ENCODE results near the gene SSBP2.

Gene SSBP2

DNA sequence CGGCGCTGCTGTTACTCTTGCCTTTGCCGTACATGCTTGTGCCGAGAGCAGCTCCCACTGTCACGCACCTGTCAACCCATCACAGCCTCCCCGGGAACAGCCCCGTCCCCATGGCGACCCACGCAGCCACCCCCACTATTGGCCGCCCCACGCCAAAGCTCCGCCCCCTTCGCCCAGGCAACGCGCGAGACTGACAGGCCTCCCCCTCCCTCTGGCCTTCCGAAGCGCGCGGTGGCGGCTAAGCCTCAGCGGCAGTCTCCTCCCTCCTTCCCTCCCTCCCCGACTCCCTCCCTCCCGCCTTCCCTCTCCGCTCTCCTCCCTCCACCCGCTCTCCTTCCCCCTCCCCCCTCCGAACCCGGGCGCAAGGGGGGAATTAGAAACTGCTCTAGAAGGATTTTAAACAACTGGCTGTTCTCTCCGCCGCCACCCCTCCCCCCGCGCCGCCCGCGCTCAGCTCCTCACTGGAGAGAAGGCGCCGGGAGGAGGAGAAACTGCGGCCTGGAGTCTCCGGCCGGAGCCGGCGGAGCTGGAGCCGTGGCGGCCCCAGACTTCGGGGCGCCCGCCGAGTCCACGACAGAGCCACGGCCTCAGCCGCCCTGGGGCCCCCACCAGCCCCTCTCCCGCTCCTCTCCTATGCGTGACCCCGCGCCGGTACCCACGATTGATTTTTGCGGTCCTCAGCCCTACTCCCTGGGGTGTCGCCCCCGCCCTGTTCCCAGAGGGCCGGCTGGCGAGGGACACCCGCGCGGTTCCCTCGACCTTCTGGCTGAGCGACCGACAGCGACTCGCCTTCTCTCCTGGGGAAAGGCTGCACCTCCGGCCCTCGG is at the start of gene SSBP2:
SSBP2 (minus strand) TSS at position 89 of the 827 bp plus-strand sequence; CDS start at position 34, 55 bp downstream.
- peak; percentile 95 to 98 (median 97) for DNase-seq (ENCODE audit: low read depth in 3 of 3)

GRCh38 chr5:81795666-81796065 is 44.8 kb upstream of the SSBP2 start:
- DNase-seq (ENCODE audit: low read depth in 3 of 3): no peak

DNA sequence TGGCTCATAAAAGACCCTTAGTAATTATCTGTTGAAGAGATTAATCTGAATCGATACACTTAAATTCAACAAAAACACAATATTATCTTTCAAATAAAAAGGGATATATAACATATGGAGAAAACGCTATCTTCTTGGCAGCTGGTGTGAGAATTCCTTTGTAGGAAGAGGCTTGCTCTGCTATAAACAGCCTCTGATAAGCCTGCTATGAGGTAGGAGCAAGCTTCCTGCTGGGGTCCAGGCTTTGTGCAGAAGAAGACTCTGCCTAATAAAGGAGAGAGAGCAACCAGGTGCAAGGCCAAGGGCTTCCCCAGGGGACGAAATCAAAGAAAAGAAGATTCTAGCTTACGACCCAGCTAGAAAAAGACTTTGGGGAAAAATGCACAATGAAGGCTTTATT is 43.3 kb upstream of the SSBP2 start:
- no peak for DNase-seq (ENCODE audit: low read depth in 3 of 3)

- no peak for DNase-seq (ENCODE audit: low read depth in 3 of 3)
Observed at GRCh38 chr5:81790336-81790735, 39.4 kb upstream of the SSBP2 start.

- no peak for DNase-seq (ENCODE audit: low read depth in 3 of 3)
Observed at GRCh38 chr5:81789033-81789432, 38.1 kb upstream of the SSBP2 start.

- DNase-seq (ENCODE audit: low read depth in 3 of 3): no peak
Observed at GRCh38 chr5:81788329-81788728, 37.4 kb upstream of the SSBP2 start.

DNA sequence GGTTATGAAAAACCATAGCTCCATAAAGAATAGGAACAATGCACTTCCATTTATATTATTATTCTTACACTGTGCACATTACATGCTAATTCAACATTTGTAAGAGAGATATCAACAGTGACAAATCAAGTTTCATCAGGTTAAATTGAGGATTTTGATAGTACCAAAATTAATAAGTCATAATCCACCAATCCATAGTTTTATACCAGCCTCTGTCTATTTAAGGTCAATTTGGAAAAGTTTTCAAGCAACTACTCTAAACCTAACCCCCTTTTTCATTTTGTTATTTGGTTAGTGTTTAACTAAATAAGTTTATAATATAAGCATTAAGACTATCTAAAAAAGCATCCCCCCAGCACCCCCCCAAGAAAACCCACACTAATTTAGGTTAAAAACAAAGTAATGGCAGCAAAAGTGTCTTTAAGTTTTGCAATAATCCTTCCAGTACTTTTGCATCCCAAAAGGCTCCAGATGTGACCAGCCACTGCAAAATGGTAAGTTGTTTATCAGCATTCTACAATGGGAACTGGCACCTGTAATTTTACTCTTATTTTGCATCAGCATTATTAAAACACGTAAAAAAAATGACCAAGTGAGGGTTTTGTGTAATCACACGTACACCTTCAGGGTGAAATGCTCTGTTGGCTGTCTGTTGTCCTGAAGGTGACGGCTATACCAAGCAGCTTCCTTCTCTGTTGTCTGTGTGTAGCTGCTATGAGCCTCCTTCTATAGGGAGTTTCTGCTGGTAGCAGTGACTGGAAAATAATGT is 36.8 kb upstream of the SSBP2 start:
- DNase-seq (ENCODE audit: low read depth in 3 of 3): no peak

- DNase-seq (ENCODE audit: low read depth in 3 of 3): no peak
Observed at GRCh38 chr5:81786991-81787390, 36.1 kb upstream of the SSBP2 start.

GRCh38 chr5:81786496-81786895 is 35.6 kb upstream of the SSBP2 start:
- DNase-seq (ENCODE audit: low read depth in 3 of 3): no peak

DNA sequence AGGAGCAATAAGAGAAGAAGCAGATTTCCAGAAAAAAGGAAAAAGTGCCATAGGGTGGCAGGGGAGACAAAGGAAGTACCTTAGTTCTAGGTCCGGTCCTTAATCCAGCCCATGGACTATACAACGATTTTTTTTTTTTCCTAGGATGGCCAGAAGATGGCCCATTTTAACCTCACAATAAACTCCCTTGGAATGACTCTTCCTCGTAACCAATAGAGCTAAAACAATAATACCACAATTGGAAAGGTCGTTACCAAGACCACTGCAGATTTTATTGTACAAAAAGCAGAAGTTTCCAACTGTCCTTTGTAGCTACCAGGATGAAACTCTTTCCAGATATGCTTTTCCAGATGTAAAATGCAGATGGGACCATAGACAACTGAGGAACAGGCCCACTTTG is 34.4 kb upstream of the SSBP2 start:
- DNase-seq (ENCODE audit: low read depth in 3 of 3): no peak

DNA sequence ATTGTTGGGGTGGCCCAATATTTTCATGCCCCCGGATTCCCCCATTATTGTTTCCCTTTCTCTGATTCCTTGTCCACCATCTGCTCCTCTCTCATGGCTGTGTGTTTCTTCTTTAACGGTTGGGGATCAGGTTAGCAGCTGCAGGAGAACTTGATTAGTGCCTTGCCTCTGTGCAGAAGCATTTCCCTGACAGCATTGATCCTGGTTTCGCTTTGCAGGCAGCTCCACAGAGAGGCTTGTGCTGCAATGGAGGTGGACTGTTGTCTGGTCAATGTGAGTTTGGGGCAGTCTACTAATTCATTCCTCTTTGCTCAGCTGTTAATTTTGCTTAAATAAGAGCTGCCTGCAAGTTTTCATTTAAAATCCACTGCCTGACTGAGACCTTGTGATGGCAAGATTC is 32.5 kb upstream of the SSBP2 start:
- DNase-seq (ENCODE audit: low read depth in 3 of 3): no peak

- no peak for DNase-seq (ENCODE audit: low read depth in 3 of 3)
Observed at GRCh38 chr5:81782811-81783210, 31.9 kb upstream of the SSBP2 start.

GRCh38 chr5:81779916-81780266 is 29.0 kb upstream of the SSBP2 start:
- no peak for DNase-seq (ENCODE audit: low read depth in 3 of 3)

- DNase-seq (ENCODE audit: low read depth in 3 of 3): peak in 1 of 3 experiments; percentile 27
Observed at GRCh38 chr5:81779125-81779915, 28.4 kb upstream of the SSBP2 start.

GRCh38 chr5:81778642-81779041 is 27.7 kb upstream of the SSBP2 start:
- DNase-seq (ENCODE audit: low read depth in 3 of 3): no peak

DNA sequence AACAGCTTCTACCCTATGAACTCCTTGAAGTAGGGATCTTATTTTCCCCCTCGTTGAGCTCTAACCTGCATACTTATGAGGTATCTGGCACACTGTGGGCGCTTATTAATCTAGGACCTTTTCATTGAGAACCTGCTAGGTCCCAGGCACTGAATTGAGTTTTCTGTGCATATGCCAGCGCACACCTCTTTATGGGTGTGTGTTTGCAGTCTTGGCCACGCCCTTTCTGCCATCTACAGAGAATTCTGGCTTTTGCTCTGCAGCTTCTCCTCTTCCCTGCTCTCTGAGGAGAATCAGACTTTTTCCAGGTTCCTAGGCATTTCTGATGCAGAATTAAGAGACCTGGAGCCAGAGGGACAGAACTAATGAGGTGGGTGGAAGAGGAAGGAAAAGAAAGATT is 25.4 kb upstream of the SSBP2 start:
- no peak for DNase-seq (ENCODE audit: low read depth in 3 of 3)

GRCh38 chr5:81774374-81774773 is 23.5 kb upstream of the SSBP2 start:
- no peak for DNase-seq (ENCODE audit: low read depth in 3 of 3)

GRCh38 chr5:81773574-81773973 is 22.7 kb upstream of the SSBP2 start:
- DNase-seq (ENCODE audit: low read depth in 3 of 3): no peak

- DNase-seq (ENCODE audit: low read depth in 3 of 3): no peak
Observed at GRCh38 chr5:81773161-81773560, 22.3 kb upstream of the SSBP2 start.

GRCh38 chr5:81772488-81772887 is 21.6 kb upstream of the SSBP2 start:
- no peak for DNase-seq (ENCODE audit: low read depth in 3 of 3)

GRCh38 chr5:81768935-81769452 is 18.1 kb upstream of the SSBP2 start:
- DNase-seq (ENCODE audit: low read depth in 3 of 3): no peak

DNA sequence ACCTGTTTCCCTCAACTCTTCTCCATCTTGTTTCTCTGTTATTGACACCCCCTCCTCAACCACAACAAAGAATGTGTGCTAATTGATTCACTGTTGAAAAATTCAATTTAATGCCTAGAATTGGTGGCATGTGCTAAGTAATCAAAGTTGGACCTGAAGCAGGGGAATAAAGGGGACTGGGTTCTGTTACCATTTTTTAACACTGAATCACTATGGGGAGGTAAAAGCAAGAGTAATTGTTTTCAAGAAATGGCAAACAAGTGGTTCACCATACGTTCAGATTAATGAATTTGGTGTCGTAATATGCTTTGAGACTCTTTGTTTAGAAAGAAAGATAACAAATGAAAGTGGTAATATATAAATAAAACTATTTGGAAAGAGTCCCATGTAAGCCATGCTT is 17.0 kb upstream of the SSBP2 start:
- no peak for DNase-seq (ENCODE audit: low read depth in 3 of 3)
